ENCODE results near the gene KRTAP19-3.

DNA sequence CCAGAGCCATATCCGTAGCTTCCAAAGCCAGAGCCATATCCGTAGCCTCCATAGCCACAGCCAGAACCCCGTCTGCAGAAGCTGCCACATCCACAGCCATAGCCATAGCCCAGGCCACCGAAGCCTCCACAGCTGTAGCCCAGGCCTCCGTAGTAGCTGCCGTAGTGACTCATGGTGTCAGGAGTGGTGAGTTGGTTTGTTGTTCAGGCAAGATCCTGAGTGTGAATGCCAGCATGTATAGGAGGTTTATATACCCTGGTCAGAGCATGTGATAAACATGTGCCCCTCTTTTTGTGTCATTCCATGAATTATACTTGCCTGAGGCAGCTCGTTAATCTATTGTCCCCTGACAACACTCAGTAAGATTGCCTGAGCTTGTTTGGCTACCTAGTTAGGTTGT lies 11.7 kb downstream of the KRTAP19-3 start, which contains the start of gene KRTAP19-1:
- no peak for TF ChIP-seq FOXP2 (optimal IDR thresholded peaks at IDR 0.05; ENCODE audit: control extremely low read depth, extremely low read length, insufficient read depth)
- TF ChIP-seq EZH2 (IDR thresholded peaks at IDR 0.05): no peak

Measured in SK-N-MC (cell line).